A673 (cell line): ENCODE measurements around the gene SPINT3.

Experiments
- EZH2 ChIP-seq: fragments of 200-600 bp; sonication (generic); IDR thresholded peaks from 2 replicates; pipeline ENCODE4 v1.6.1; 2017; ENCODE audit warnings: borderline replicate concordance, low read depth, mild to moderate bottlenecking, mixed read lengths, antibody characterized with exemption, low read length; ENCODE audit not compliant: poor library complexity, severe bottlenecking
- TF ChIP-seq, protein P1 (sequence below): fragments of 300-800, 200-600 bp; sonication (generic); conservative IDR thresholded peaks from 2 replicates; pipeline ENCODE4 v1.5.1; 2017; ENCODE audit warnings: low read depth, mild to moderate bottlenecking, antibody characterized with exemption, low read length, moderate library complexity, mixed read lengths

DNA sequence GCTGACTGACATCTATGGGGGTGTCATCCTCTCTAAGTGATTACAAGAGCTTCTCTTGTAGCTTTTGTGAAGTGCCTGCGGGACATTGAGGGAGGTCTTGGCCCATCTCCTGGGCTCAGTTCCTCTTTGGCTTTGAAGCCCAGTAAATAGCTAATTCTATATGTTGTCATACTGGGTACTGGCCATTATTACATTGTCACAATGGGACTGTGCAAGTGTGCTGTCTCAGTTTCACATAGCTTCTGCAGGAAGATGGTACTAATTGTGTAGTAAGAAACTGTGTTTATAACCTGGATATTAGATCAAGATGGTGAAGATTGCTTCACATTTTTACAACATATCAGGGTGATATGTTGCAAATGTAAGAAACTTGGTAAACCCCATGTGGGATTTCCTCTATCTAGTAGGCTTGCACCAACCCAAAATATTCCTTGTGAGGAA, 19.9 kb downstream of the SPINT3 start:
- TF ChIP-seq, protein P1, sequence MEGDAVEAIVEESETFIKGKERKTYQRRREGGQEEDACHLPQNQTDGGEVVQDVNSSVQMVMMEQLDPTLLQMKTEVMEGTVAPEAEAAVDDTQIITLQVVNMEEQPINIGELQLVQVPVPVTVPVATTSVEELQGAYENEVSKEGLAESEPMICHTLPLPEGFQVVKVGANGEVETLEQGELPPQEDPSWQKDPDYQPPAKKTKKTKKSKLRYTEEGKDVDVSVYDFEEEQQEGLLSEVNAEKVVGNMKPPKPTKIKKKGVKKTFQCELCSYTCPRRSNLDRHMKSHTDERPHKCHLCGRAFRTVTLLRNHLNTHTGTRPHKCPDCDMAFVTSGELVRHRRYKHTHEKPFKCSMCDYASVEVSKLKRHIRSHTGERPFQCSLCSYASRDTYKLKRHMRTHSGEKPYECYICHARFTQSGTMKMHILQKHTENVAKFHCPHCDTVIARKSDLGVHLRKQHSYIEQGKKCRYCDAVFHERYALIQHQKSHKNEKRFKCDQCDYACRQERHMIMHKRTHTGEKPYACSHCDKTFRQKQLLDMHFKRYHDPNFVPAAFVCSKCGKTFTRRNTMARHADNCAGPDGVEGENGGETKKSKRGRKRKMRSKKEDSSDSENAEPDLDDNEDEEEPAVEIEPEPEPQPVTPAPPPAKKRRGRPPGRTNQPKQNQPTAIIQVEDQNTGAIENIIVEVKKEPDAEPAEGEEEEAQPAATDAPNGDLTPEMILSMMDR = no peak
- no peak for TF ChIP-seq EZH2
